ENCODE data around the gene RAB39A.
"Not testable (repeated sequence)": the region's sequence is repeated elsewhere in the genome, so short reads cannot be mapped to it uniquely, and the experiment has no call there.

RAB39A gene, protein sequence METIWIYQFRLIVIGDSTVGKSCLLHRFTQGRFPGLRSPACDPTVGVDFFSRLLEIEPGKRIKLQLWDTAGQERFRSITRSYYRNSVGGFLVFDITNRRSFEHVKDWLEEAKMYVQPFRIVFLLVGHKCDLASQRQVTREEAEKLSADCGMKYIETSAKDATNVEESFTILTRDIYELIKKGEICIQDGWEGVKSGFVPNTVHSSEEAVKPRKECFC

GRCh38 chr11:107928046-107928766 lies at the start of gene RAB39A:
Gene RAB39A, plus strand, starts transcription at chr11:107928448. Its CDS starts 121 bp downstream, at chr11:107928569.
- in situ Hi-C loops (cut with MboI; ENCODE audit: low pct_unique_long_range_greater_than_20kb, low sequenced_read_pairs, unreplicated experiment), result no loop called here
- peak; percentile 99 for DNase-seq (ENCODE audit: low spot score)
- no peak for TF ChIP-seq CTCF (IDR thresholded peaks at IDR 0.05; ENCODE audit: extremely low read depth, insufficient read depth, missing control alignments)

DNA sequence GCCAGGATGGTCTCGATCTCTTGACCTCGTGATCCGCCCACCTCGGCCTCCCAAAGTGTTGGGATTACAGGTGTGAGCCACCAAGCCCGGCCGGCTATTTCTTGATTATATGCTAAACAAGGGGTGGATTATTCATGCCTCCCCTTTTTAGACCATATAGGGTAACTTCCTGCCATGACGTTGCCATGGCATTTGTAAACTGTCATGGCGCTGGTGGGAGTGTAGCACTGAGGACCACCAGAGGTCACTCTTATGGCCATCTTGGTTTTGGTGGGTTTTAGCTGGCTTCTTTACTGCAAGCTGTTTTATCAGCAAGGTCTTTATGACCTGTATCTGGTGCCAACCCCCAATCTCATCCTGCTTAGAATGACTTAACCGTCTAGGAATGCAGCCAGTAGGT lies 46.8 kb upstream of the RAB39A start:
- DNase-seq (ENCODE audit: low spot score), result not testable (repeated sequence)
- in situ Hi-C loops (cut with MboI; ENCODE audit: low pct_unique_long_range_greater_than_20kb, low sequenced_read_pairs, unreplicated experiment), result loop anchor here (25.0 kb wide), 1 partner anchor 319 kb away; the partner anchor contains the start of gene ALKBH8

DNA sequence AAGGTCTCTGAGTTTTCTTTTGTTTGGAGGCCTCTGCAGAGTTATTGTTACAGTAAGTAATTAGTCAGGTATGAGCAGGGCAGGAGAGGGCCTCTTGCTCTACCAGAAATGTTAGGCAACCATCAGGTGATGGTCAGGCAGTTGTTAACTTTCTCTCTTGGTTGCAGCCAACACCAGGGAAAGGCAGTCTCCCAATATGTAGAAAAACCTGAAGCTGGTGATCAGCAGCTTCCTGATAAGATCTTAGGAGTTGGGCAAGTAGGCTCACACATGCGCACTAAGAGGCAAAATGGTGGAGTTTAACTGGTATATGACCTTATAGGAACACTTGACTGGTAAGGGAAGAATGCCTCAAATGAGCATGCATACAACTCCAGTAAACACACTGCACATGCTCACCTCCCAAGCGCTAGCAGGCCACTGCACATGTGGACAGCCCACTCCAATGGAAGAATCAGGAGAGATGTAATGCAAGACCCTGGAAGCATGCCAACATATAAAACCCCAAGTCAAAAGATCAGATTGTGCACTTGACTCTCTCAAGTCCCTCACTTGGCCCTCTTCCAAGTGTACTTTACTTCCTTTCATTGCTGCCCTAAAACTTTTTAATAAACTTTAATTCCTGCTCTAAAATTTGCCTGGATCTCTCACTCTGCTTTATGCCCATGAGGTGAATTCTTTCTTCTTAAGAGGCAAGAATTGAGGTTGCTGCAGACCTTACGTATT lies 46.0 kb upstream of the RAB39A start:
- no peak for TF ChIP-seq CTCF (IDR thresholded peaks at IDR 0.05; ENCODE audit: extremely low read depth, insufficient read depth, missing control alignments)
- in situ Hi-C loops (cut with MboI; ENCODE audit: low pct_unique_long_range_greater_than_20kb, low sequenced_read_pairs, unreplicated experiment), result loop anchor here (25.0 kb wide), 1 partner anchor 320 kb away; the partner anchor contains the start of gene ALKBH8
- DNase-seq (ENCODE audit: low spot score), result no peak

DNA sequence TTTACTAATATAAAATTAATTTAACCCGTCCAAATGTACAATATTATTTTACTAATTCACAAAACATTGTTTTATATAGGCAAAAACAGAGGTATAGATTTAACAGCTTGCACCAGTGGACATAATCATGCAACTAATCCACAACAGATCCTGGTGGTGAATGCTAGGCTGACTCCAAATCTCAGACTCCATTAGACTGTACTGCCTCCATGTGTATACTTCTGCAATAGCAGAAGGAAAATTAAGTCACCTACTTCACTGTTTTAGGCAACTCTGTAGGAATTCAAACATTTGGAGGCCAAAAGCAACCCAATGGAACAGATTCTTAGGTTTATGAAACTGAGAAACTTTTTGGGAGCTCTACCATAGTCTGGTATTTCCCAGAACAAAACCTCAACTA lies 30.0 kb upstream of the RAB39A start:
- TF ChIP-seq CTCF (IDR thresholded peaks at IDR 0.05; ENCODE audit: extremely low read depth, insufficient read depth, missing control alignments), result peak; percentile 72
- in situ Hi-C loops (cut with MboI; ENCODE audit: low pct_unique_long_range_greater_than_20kb, low sequenced_read_pairs, unreplicated experiment), result loop anchor here (25.0 kb wide), 1 partner anchor 336 kb away; the partner anchor contains the start of gene ALKBH8
- DNase-seq (ENCODE audit: low spot score), result peak; percentile 48

DNA sequence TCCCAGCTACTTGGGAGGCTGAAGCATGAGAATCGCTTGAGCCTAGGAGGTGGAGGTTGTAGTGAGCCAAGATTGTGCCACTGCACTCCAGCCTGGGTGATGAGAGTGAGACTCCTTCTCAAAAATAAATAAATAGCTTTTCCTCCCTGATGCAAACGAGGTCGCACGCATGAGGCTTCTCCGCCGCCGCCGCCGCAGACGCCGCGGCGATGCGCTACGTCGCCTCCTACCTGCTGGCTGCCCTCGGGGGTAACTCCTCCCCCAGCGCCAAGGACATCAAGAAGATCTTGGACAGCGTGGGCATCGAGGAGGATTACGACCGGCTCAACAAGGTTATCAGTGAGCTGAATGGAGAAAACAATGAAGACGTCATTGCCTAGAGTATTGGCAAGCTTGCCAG lies 20.0 kb upstream of the RAB39A start:
- no peak for DNase-seq (ENCODE audit: low spot score)
- TF ChIP-seq CTCF (IDR thresholded peaks at IDR 0.05; ENCODE audit: extremely low read depth, insufficient read depth, missing control alignments), result no peak
- in situ Hi-C loops (cut with MboI; ENCODE audit: low pct_unique_long_range_greater_than_20kb, low sequenced_read_pairs, unreplicated experiment), result no loop called here

DNA sequence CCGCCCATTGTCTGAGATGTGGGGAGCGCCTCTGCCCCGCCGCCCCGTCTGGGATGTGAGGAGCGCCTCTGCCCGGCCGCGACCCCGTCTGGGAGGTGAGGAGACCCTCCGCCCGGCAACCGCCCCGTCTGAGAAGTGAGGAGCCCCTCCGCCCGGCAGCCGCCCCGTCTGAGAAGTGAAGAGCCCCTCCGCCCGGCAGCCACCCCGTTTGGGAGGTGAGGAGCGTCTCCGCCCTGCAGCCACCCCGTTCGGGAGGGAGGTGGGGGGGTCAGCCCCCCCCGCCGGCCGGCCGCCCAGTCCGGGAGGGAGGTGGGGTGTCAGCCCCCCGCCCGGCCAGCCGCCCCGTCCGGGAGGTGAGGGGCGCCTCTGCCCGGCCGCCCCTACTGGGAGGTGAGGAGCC lies 15.8 kb upstream of the RAB39A start:
- in situ Hi-C loops (cut with MboI; ENCODE audit: low pct_unique_long_range_greater_than_20kb, low sequenced_read_pairs, unreplicated experiment); DNase-seq (ENCODE audit: low spot score): not testable (repeated sequence)

- in situ Hi-C loops (cut with MboI; ENCODE audit: low pct_unique_long_range_greater_than_20kb, low sequenced_read_pairs, unreplicated experiment), result no loop called here
- no peak for DNase-seq (ENCODE audit: low spot score)
- no peak for TF ChIP-seq CTCF (IDR thresholded peaks at IDR 0.05; ENCODE audit: extremely low read depth, insufficient read depth, missing control alignments)
Observed at GRCh38 chr11:107915229-107915628, 13.0 kb upstream of the RAB39A start.

Data from GM13977 (cell line).